Activated CD4-positive, CD25-positive, alpha-beta regulatory T cell treated with anti-CD3 and anti-CD28 coated beads, Interleukin-2, amount 50 U/mL, for 24 hours (primary cell): ENCODE data around the gene MED27.
A peak's percentile ranks its signal among the peaks of the same experiment; 100 is the strongest.

Source experiments
- ATAC-seq, 2 donors: fragments of 150-1000 bp; cut with Tn5 transposase; one replicate each; pipeline ENCODE4 v1.10.0; 2021; ENCODE audit warnings: mild to moderate bottlenecking in 1 of 2, moderate library complexity in 1 of 2

MED27 gene

DNA sequence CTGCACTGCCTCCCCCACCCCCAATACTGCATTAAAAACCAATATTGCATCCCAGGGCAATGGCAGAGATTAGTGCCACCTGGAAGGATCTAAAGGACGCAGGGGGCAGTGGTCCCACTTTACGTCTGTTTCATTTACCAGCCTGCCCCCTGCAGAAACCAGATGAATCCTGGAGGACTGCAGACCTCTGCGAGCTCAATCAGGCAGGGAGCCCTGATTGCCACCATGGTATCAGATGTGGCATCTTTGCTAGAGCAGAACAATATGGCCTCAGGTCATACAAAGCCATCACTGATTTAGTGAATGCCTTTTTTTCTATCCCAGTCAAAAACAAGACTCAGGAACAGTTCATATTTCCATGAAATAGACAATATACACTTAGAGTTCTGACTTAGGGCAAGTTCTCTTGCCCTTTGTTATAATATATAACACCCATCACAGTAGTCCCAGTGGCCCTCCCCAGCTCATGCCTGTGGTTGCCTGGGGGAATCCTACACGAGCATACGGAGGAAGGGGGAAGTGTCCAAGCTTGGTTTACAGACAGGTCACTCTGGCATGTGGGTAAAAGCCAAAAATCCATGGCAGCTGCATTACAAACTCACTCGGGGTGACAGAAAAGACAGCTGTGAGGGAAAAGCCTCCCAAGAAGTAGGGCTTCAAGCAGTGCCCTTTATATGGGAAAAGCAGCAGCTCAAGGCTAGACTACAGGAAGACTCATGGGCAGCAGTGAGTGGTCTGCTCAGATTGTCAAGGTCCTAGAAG, 85.1 kb downstream of the MED27 start:
- ATAC-seq = no peak

DNA sequence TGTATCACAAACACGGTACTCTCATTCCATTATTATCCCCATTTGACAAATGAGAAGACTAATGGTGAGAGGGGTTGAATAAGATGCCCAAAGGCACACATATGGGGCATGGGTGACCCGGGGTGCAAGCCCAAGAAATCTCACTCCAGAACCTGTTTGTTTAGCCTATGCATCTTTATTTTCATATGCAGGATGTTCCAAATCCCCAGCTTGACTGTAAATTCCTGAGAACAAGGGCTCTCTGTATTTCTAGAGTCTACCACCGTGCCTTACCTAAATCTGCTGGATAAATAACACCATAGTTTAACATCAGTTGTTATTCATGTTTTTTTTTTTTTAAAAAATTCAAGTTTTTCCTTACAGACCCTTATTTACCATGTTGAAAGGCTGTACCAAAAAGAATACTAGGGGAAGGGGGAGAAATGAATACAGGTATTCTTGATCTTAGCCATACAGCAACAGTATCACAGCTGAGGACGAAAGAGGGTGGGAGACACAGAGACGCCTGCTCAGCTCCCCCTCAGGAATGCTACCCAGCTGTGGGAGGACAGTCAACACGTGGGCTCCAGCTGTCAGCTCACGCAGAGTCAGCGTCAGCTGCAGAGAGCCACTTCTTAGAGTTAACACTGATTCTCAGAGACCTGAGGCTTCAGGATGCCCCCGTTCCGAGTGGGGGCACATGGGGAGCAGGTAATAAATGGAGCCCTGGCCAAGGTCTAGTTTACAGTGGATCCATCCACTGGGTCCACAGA, 86.6 kb downstream of the MED27 start:
- ATAC-seq = no peak

DNA sequence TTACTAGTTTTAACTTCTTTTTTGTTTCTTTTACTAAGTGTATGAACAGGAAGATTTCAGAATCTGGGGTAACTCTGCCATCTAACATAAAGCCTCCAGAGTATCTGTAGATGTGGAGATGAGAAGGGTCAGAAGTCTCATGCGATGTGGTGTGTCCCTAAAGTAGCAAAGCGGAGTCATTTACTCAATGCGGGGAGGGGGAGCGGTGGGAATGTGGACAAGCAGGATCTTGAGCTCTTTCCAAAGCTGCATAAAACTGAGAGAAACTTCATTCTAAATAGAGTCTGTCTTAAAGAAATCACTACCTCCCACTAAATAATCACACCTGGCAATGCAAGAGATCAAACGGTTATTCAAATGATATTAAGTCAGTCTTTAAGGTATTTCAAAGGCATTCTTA, 92.4 kb downstream of the MED27 start:
- no peak for ATAC-seq

DNA sequence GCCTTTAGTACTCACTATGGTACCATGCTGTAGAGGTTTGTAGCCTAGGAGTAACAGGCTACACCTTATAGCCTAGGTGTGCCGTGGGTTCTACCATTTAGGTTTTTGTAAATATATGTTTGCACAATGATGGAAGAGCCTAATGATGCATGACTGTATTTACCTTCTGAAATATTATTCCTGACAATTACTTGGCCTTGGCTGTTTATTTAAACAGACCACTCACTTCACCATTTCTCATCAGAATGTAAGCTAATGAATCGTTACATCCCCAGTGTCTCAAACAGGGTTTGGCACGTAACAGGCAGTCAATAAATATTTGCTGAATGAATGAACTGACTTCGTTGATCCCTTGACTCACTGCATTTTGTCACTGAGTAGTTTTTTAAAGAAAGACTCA, 93.1 kb downstream of the MED27 start:
- ATAC-seq = no peak

DNA sequence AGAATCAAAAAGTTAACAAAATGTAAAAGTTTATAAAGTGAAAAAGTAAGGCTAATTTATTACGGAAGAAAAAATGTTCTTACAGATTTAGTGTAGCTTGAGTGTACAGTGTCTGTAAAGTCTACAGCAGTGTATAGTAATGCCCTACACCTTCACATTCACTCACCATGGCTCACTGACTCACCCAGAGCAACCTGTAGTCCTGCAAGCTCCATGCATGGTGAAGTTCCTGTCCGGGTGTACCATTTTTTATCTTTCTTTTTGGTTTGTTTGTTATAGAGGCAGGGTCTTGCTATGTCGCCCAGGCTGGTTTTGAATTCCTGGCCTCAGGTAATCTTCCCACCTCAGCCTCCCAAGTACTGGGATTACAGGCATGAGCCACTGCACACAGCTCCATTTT, 93.6 kb downstream of the MED27 start:
- ATAC-seq = no peak

DNA sequence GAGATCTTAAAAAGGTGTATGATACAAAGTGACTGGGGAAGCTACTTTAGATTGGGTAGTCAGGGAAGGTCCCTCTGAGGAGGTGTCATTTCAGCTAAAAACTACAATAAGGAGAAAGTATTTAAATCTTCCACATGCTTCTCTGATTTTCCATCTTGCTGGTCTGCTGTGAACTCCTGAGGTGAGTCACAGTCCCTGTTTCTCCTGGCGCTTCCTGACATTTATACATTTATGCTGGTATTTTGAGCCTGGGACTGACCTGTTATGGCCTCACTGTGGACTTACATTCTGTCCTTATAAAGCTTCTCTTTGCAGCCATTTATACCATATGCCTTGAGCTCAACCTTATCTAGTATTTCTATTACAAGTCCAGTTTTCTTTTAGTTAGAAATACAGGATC, 95.1 kb downstream of the MED27 start:
- no peak for ATAC-seq

DNA sequence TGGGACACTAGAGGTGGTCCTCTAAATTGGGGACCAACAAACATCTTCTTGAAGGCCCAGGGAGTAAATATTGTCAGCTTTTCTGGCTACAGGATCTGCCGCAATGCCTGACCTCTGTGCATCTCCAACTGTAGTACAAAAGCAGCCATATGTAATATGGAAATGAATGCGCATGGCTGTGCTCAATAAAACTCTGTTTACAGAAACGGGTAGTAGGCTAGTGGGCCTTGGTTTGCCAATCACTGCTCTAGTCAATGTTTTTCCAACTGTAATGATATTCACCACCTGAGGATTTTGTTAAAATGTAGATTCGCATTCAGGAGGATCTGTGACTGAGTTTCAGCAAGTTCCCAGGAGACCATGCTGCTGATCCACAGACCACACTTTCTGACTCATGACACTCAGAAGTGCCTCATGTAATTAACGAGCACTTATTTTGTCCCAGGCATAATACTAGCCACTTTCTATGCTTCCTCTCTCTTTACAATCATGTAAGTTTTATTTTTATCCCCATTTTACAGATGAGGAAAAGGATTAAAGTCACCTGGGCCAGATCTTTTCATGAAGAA, 96.9 kb downstream of the MED27 start:
- ATAC-seq = peak in 1 of 2 donors; percentile 27

DNA sequence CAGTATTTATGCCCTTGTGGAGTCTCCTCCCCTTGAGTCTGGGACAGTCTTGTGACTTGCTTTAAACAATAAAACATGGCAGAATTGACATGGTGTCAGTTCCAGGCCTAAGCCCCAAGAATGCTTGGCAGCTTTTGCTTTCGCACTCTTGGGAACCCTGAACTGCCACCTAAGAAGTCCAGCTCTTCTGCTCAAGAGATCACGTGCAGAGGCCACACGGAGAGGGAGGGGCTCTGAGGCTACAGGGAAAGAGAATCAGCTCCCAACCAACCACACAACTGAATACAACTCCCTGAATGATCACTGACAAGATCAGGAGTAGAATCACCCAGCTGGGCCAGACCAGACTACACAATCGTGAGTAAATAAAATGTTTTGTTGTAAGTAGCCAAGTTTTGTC, 97.6 kb downstream of the MED27 start:
- no peak for ATAC-seq

DNA sequence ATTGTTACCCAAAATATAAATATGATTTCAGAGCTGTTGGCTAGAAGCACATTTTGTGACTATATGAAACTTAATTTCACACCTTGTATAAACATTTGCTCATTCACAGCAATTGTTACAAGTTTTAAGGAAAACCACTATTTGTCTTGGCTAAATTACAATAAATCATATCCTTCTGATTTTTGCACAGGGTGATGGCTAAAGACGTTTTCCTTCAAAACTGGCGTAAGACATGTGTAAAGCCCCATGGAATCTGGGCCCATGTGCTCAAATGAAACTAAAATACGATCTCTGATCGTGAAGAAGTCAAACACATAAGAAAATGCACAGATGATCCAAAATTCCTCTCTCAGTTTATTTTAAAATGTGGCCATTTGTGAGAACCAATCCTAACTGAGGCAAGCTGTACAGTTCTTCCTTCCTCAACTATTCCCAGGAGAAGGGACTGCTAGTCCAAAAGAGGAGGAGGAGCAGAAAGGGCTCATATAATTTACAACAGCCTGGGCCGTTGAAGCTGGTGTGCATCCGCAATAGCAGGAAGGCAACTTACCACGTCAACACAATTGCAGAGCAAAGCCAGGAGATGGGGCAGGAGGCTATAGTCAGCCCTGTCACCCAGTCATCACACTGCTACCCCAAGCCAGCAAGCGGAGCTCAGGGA, 98.4 kb downstream of the MED27 start:
- no peak for ATAC-seq

DNA sequence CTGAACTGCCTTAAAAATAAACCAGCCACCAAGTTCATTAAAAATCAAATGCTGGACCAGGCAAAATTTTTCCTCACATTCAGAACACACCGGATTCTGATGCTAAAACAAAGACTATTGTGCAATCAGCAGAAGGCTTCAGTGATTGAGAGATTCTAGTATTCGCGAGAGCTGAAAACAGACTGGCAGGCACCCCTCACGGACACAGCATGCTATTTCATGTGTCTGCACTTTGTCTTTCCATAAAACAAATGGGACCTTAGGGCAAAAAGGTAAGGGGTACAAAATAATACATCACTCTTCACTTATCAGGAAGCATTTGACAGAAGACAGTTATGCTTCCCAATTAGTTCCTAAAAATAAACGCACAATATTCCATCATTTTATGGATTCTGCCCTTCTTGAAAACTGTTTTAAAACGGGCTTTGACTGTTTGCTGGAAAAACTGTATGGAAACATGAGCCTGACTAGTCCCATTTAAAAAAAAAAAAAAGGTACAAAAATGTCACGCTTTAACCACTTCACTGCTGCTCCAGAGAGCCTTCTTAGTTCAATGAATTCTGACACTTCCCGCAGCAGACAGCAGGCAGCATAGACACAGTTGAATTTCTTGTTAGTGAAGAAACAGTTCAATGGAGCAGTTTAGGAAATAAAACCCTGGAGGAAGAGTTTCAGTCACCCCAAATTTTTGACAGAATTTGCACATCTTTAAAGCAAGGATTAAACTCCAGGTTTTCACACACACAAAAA, 99.2 kb downstream of the MED27 start:
- ATAC-seq = no peak

DNA sequence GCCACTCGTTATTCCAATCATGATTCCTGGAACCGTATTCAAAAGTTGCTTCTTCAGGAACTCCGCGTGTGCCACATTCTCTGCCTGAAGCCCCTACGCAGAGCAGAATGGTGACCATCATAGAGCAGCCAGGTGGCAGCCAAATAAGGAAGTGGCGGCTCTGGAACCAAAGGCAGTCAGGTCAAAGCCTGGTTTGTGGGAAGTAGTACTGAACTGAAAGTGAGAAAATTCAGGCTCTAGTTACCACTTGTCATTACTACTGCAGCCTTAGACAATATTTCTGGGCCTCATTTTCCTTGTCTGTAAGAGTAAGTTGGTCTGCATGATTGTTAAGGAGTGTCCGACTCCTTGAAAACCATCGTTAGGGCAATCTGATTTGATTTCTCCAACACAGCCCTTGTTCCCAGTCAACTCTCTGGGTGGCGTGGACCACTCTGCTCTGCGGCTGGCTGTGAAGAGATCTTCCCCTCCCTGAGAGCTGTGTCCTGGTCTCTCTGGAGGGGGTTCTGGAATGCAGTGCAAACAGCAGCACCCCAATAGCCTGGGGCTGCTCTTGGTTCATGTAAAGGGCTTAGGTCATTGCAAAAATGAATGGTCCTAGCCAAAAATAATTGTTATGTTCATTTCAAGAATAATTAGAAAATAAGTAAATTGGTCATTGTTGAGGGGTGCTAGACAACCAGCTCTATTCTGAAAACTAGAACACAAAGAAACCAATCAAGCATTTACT, 102.4 kb downstream of the MED27 start:
- no peak for ATAC-seq

DNA sequence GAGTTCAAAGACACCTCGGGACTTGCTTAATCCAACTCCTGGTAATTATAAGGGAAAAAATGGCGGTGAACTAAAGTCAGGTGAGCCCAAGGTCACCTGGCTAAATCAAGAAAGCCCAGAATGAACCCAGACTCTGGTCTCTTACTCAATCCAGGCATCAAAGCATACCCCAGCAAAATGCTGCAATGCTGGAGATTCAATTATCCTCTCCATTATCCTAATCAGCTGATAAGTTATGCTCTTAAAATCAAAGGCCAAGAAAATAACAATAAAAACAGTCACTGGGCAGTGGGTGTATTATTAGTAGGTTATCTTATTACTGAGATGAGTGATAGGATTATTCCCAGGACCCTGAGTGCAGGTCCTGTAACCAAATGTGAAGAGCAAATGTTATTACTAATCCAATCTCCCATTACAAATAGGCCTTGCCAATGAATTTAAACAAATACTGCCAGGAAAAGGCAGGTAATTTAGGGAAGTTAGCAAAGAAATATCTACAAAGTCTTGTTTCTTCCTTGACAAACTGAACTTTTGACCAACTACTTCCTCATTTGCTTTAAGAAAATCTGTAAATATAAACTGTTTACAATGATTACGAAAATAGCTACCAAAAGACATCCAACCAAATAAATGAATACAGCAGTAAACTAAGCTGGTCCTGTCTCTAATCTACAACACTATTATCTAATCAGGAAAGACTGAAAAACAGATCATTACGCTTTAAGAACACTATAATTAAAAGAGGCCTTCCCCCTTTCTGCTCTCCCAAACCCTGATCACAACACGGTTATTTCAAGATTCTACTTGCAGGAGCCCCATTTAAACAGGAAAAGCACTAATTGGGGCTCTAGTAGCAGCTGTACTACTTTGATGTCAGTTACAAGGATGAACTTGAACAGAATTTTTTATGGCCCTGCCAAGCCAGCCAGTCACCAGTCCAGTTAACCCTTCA, 103.2 kb downstream of the MED27 start:
- no peak for ATAC-seq

DNA sequence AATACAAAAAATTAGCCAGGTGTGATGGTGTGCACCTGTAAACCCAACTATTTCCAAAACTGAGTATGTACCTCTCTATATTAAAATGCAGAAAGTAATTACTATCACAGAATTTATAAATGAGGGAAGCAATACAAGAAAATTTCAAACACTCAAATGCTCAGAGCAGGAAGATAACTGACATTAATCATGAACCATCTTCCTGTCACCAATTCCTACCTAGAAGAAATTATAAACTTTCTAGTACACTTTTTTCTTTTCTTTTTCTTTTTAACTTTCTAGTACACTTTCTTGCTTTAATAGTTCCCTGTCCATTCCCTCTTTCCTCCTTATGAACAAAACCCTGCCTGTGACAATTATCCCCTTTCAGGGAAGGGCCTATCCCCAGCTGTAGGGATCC, 106.8 kb downstream of the MED27 start:
- ATAC-seq = no peak

DNA sequence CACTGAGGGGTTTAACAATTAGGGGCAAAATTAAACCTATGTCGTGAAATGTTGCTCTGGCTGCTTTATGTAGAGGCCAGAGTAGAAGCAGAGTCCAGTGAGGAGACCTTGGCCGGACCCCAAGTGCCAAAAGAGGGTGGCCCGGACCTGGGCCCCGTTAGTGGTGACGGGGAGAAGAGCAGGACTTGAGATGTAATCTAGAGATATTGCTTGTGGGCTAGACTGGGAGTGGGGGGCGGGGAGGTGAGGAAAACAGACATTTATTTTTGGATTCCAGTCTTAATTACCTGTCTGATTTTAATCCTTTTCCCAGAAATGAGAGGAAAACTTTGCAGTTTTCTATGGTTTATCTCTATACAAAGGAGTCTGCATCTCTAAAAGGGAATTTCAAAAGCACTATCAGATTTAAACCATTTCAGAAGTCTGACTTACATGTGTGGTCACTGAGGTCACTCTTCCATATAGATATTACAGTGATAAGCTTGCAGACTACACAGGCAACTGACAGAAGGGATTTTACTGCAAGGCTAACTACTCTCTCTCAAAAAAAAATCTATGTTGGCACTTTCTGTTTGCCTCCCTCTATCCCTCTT, 108.1 kb downstream of the MED27 start:
- ATAC-seq = no peak

DNA sequence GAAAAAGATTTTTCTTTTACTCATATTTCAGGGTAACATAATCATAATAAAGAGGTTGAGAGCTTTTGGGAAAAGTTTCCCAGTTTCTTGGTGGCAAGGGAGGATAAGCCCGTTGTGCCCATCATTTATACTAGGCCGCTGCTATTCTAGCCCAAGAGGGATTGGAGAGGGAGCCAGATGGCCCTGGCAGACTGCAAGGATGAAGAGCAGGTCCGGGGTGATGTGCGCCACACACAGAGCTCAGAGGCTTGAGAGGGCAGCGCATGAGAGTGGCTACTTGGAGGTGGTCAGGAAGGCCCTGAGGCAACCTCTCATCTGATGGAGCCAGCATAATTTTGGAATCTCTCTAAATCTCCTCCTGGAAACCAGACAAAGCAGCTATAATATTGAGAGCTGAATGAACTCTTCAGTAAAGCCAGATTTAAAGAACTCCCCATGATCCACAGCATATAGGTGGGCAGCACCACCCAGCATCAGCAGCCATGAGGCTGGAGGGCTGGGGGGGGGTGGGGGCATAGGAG, 110.1 kb downstream of the MED27 start:
- no peak for ATAC-seq

DNA sequence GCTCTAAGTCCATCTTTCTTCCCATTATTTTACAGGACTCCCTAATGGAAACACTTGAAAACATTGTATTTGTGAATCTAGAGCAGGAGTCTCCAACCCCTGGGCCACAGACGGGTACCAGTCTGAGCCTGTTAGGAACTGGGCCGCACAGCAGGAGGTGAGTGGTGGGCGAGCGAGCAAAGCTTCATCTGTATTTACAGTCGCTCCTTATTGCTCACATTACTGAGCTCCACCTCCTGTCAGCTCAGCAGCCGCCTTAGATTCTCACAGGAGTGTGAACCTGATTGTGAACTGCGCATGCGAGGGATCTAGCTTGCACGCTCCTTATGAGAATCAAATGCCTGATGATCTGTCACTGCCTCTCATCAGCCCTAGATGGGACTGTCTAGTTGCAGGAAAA, 111.0 kb downstream of the MED27 start:
- ATAC-seq = no peak

DNA sequence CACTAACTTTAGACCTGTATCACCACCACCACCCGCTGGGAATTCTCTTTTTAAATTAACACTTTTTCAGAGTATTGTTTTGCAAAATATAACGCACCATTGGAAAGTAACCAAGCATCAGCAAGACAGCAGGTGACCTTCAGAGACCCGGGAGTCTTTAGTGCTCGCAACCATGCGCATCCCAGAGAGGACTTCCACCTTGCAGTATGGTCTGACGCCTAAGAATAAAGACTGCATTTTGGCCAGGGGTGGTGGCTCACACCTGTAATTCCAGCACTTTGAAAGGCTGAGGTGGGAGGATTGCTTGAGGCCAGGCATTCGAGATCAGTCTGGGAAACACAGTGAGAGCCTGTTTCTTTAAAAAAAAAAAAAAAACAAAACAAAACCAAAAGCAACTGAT, 113.8 kb downstream of the MED27 start:
- ATAC-seq = no peak

DNA sequence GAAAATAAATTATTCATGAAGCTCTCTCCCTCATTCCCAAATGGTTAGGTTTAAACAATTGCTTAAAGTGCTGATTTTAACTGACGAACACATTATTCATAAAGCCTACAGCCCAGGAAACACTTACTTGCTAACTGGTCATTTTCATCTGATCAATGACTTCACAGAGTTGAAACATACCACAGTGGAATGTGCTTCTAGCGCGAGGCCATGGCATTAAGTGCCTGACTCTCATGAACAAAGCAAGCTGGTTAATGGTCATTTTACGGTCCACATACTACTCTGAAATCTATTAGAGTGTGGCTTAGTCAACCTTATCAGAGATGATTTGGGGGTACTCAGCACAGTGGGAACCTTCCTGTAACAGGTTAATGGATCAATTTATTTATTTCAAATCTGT, 114.6 kb downstream of the MED27 start:
- no peak for ATAC-seq

DNA sequence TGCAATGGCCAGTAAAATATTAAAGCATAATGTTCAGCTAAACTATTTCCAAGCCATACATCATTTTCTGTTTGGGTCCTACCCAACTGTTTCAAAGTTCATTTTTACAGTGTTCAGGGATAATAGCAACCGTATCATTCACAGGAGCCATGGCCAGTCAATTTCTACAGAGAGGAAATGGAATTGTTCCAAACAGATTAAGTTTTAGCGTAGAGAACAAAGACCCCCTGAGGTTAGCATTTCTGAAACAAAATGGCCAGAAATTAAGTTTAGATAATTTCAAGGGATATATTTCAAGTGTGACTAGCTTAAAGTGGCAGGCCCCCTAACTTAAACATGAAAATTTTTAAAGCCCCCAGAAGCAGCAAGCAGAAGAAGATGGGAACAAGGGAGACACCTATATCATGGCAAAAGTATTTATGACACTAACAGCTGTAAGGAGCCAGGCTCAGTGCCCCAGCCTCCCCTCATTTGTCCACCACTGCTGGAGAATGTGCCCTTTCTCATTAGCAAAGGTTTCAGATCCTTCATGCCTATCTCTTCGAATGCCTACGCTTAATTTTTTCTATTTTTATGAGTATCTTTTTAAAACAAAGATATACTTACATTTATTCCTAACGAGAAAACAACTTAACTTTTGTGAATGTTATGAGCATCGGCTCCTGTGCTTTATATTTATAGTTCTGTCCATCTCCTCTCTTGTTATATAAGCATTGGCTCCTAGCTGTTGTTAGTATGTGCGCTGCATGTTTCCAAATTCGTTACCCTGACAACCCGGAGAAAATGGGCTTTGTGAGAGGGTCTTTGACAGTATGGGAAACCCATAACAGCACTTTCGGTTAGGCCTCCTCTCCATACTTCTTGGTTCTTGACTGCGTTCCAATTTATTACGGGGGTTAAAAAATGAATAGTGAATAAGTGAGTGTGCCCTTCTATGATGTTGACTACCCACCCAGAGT, 116.3 kb downstream of the MED27 start:
- ATAC-seq = no peak
